ENCODE data around the gene SSX2. TPM values are rescaled to one million over a fixed set of nuclear protein-coding genes. Genes with fewer than 3 reads are reported as not detected.
"Not testable (repeated sequence)": the region's sequence is repeated elsewhere in the genome, so short reads cannot be mapped to it uniquely, and the experiment has no call there.

The SSX2 gene
- total RNA-seq (1 to 10 TPM in 1 of 2 donors, not detected in 1; 5.6 TPM), polyA plus RNA-seq (ENCODE audit: insufficient read depth, low read depth, low replicate concordance) (9.1 TPM)
- long read RNA-seq, donor 1, partial matches to known transcripts = 0 of 1 reads
- long read RNA-seq, donor 1, other reads (novel, unspliced or antisense) = 0 of 1 reads
- long read RNA-seq, donor 2 = 0 reads

GRCh38 chrX:52707078-52707477 is at the start of gene SSX2:
Gene SSX2 (minus strand): TSS chrX:52707178. CDS start chrX:52705749, 1,429 bp downstream.
- H3K9me3 ChIP-seq; H3K36me3 ChIP-seq (ENCODE audit: low read depth, missing control alignments); H3K27me3 ChIP-seq; H3K4me1 ChIP-seq; H3K27ac ChIP-seq; H3K4me3 ChIP-seq; intact Hi-C loops (cut with DNase I; ENCODE audit: low total_unique reads); DNase-seq: not testable (repeated sequence)
- no CpG with 5 or more reads among the region's 13 CpGs for whole genome bisulfite sequencing, 2 donors

GRCh38 chrX:52750952-52751351 is 44.0 kb upstream of the SSX2 start, which contains the start of gene SSX2B:
Gene SSX2B (plus strand): TSS chrX:52751252. CDS start chrX:52752681, 1,429 bp downstream.
- intact Hi-C loops (cut with DNase I; ENCODE audit: low total_unique reads); H3K4me1 ChIP-seq; H3K27me3 ChIP-seq; H3K27ac ChIP-seq; H3K9me3 ChIP-seq; DNase-seq; H3K4me3 ChIP-seq; H3K36me3 ChIP-seq (ENCODE audit: low read depth, missing control alignments): not testable (repeated sequence)
- WGBS, 2 donors = no CpG with 5 or more reads among the region's 13 CpGs

GRCh38 chrX:52692034-52692433 is 14.9 kb downstream of the SSX2 start:
- intact Hi-C loops (cut with DNase I; ENCODE audit: low total_unique reads); H3K27me3 ChIP-seq; H3K4me3 ChIP-seq; H3K4me1 ChIP-seq; H3K27ac ChIP-seq; DNase-seq; H3K36me3 ChIP-seq (ENCODE audit: low read depth, missing control alignments); H3K9me3 ChIP-seq: not testable (repeated sequence)
- WGBS, 2 donors = 94% methylated on average over 2 of the region's 4 CpGs; no CpG with 5 or more reads in 1 of the 2 donors

GRCh38 chrX:52662218-52662617 is 44.8 kb downstream of the SSX2 start:
- H3K27me3 ChIP-seq; H3K36me3 ChIP-seq (ENCODE audit: low read depth, missing control alignments); H3K9me3 ChIP-seq; DNase-seq; H3K4me3 ChIP-seq; H3K27ac ChIP-seq; H3K4me1 ChIP-seq; intact Hi-C loops (cut with DNase I; ENCODE audit: low total_unique reads): not testable (repeated sequence)
- 65 to 100% methylated on average over 2 of the region's 2 CpGs for WGBS, 2 donors

GRCh38 chrX:52655475-52655874 is 51.5 kb downstream of the SSX2 start:
- intact Hi-C loops (cut with DNase I; ENCODE audit: low total_unique reads); DNase-seq; H3K4me3 ChIP-seq; H3K27me3 ChIP-seq; H3K4me1 ChIP-seq; H3K9me3 ChIP-seq; H3K27ac ChIP-seq; H3K36me3 ChIP-seq (ENCODE audit: low read depth, missing control alignments): not testable (repeated sequence)
- WGBS, 2 donors = 58 to 77% methylated on average over 8 of the region's 8 CpGs

GRCh38 chrX:52654800-52655199 is 52.2 kb downstream of the SSX2 start, which contains the start of gene SSX7:
Gene SSX7 (minus strand): TSS chrX:52654900. CDS start chrX:52653472, 1,428 bp downstream.
- 77 to 78% methylated on average over 7 to 9 of the region's 9 CpGs for WGBS, 2 donors
- H3K4me1 ChIP-seq; H3K27me3 ChIP-seq; H3K36me3 ChIP-seq (ENCODE audit: low read depth, missing control alignments); H3K27ac ChIP-seq; intact Hi-C loops (cut with DNase I; ENCODE audit: low total_unique reads); DNase-seq; H3K9me3 ChIP-seq; H3K4me3 ChIP-seq: not testable (repeated sequence)

- H3K4me1 ChIP-seq; H3K9me3 ChIP-seq; DNase-seq; H3K36me3 ChIP-seq (ENCODE audit: low read depth, missing control alignments); H3K27ac ChIP-seq; H3K27me3 ChIP-seq; H3K4me3 ChIP-seq; intact Hi-C loops (cut with DNase I; ENCODE audit: low total_unique reads): not testable (repeated sequence)
- WGBS, 2 donors = 41 to 66% methylated on average over 3 of the region's 3 CpGs
Measured at GRCh38 chrX:52650676-52651075, 56.3 kb downstream of the SSX2 start.

GRCh38 chrX:52648956-52649355 is 58.0 kb downstream of the SSX2 start:
- H3K27ac ChIP-seq; H3K9me3 ChIP-seq; H3K36me3 ChIP-seq (ENCODE audit: low read depth, missing control alignments); H3K4me1 ChIP-seq; H3K27me3 ChIP-seq; H3K4me3 ChIP-seq; intact Hi-C loops (cut with DNase I; ENCODE audit: low total_unique reads); DNase-seq: not testable (repeated sequence)
- 90 to 93% methylated on average over 6 to 7 of the region's 7 CpGs for WGBS, 2 donors

Small RNAs within 50 kb of the gene (small RNA-seq; reads per million reads assigned to genes)
- gene AC244505.3 = 0 reads per million in 2 donors
- 0 reads per million in 2 donors for gene AC244505.5
- 0 reads per million in 2 donors for gene AL450023.3
- gene RNA5SP504 = 0 reads per million in 2 donors

Other genes with a start within 250 kb of the SSX2 start
- gene XAGE1A, start 211.4 kb downstream of the SSX2 start, total RNA-seq = 10 to 100 TPM; 14.4 to 31.9 TPM
- 31.7 TPM for gene XAGE1A, start 211.4 kb downstream of the SSX2 start, polyA plus RNA-seq (ENCODE audit: insufficient read depth, low read depth, low replicate concordance)
- 10 to 100 TPM; 61.0 to 64.2 TPM for gene XAGE1B, start 190.1 kb downstream of the SSX2 start, total RNA-seq
- gene XAGE1B, start 190.1 kb downstream of the SSX2 start, polyA plus RNA-seq (ENCODE audit: insufficient read depth, low read depth, low replicate concordance) = 64.0 TPM
- not detected for gene SSX7, start 52.3 kb downstream of the SSX2 start, total RNA-seq
- gene SSX7, start 52.3 kb downstream of the SSX2 start, polyA plus RNA-seq (ENCODE audit: insufficient read depth, low read depth, low replicate concordance) = not detected
- 10 to 100 TPM; 37.5 to 40.6 TPM for gene SSX2B, start 44.1 kb upstream of the SSX2 start, total RNA-seq
- 42.6 TPM for gene SSX2B, start 44.1 kb upstream of the SSX2 start, polyA plus RNA-seq (ENCODE audit: insufficient read depth, low read depth, low replicate concordance)
- 1 to 10 TPM; 1.9 to 8.8 TPM for gene SPANXN5, start 90.2 kb upstream of the SSX2 start, total RNA-seq
- gene SPANXN5, start 90.2 kb upstream of the SSX2 start, polyA plus RNA-seq (ENCODE audit: insufficient read depth, low read depth, low replicate concordance) = 7.9 TPM
- 1 to 10 TPM; 1.2 to 1.5 TPM for gene XAGE5, start 104.1 kb upstream of the SSX2 start, total RNA-seq
- gene XAGE5, start 104.1 kb upstream of the SSX2 start, polyA plus RNA-seq (ENCODE audit: insufficient read depth, low read depth, low replicate concordance) = 3.3 TPM
- gene XAGE3, start 160.9 kb upstream of the SSX2 start, total RNA-seq = under 1 TPM in 1 of 2 donors, not detected in 1; 0.99 TPM
- 2.3 TPM for gene XAGE3, start 160.9 kb upstream of the SSX2 start, polyA plus RNA-seq (ENCODE audit: insufficient read depth, low read depth, low replicate concordance)
- gene FAM156B, start 190.2 kb upstream of the SSX2 start, total RNA-seq = 10 to 100 TPM; 73.7 to 82.6 TPM
- 21.4 TPM for gene FAM156B, start 190.2 kb upstream of the SSX2 start, polyA plus RNA-seq (ENCODE audit: insufficient read depth, low read depth, low replicate concordance)

Measured in testis (tissue), 5 donors.